GM12874 (cell line): ENCODE data around the gene REV3L.

ENCODE experiments used
- CTCF ChIP-seq: IDR thresholded peaks from 2 replicates; pipeline ENCODE4 v1.5.1; 2011; ENCODE audit warnings: low read depth, mild to moderate bottlenecking, control low read depth, low read length, moderate library complexity; ENCODE audit not compliant: insufficient read depth

The REV3L gene

DNA sequence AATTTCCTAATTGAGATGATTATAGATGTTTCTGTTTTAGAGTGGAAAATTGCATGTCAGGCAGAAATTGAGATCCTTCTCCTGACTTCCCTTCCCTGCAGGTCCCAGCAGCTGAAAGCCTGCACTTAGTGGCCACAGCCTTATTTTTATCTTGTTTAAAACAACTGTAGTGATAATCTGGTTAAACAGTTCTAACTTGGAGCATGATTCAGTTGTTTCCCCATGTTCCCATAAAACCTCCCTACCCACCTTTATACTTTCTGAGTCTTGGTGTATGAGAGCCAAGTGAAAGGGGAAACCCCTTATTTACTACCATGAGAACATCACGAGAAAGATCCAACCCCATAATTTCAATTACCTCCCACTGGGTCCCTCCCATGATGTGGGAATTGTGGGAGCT is 200.5 kb downstream of the REV3L start:
- no peak for TF ChIP-seq CTCF

- TF ChIP-seq CTCF = no peak
Observed at GRCh38 chr6:111280445-111280955, 202.5 kb downstream of the REV3L start.

GRCh38 chr6:111278731-111279130 is 204.3 kb downstream of the REV3L start:
- TF ChIP-seq CTCF = no peak

DNA sequence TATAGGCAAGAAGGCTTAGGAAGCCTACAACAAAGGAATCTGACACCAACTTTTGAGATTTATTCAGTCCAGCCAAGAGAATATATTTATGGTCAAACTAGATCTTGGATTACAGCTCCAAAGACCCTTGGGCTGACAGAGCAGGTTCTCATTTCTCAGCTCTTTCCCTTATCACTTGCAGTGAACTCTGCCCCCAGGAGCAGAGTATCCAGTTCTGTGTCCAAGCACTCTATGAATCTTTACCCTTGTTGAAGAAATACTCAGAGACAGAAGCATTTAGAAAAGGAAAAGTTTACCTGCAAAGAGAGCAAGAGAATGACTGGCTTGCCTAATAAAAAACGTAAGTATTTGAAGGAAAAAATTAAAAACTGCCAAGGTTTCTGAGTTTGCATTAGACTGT is 205.2 kb downstream of the REV3L start:
- TF ChIP-seq CTCF = no peak

- no peak for TF ChIP-seq CTCF
Observed at GRCh38 chr6:111276736-111277135, 206.3 kb downstream of the REV3L start.

DNA sequence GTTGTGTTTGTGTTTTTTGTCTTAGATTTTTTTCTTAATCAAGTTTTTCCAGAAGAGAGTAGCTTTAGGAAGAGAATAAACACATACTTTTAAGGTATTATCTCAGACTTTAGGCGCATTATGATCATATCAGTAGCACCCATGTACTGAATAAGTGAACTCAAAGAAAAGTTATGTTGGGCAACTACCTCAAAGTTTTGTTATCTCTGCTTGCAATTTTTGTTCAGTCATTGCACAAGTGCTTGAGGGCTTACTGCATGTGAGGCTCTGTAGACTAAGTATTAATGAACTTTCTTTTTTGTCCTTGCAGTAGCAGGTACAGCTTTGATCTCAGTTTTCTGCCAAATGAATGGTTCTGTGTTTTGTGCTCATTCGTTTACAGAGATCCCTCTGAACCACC is 206.7 kb downstream of the REV3L start:
- no peak for TF ChIP-seq CTCF

GRCh38 chr6:111274593-111275217 is 208.3 kb downstream of the REV3L start:
- TF ChIP-seq CTCF = no peak
